ENCODE results near the gene ERBB4.

GRCh38 chr2:212517693-212518092 lies 20.9 kb downstream of the ERBB4 start:
- TF ChIP-seq CSRNP3 (CRISPR knock-in tag; IDR thresholded peaks at IDR 0.05) = no peak
- no peak for TF ChIP-seq ARNTL (CRISPR knock-in tag; IDR thresholded peaks at IDR 0.05; ENCODE audit: borderline replicate concordance, low read depth)
- TF ChIP-seq RARB (CRISPR knock-in tag; IDR thresholded peaks at IDR 0.05) = no peak
- no peak for TF ChIP-seq CSDC2 (CRISPR knock-in tag; IDR thresholded peaks at IDR 0.05)

All from SK-N-SH treated with all-trans-retinoic acid at 6 μM for 48 hours (cell line).